H1 (cell line): ENCODE measurements around the gene ADRB1. TPM values are rescaled to one million over a fixed set of nuclear protein-coding genes. Genes with fewer than 3 reads are reported as not detected.

Source experiments
- CTCF ChIA-PET: fragments of 300-600 bp; sonication (Branson Sonifier 250); formaldehyde crosslinking; loops from one replicate; lab custom pipeline; 2021; ENCODE audit not compliant: partially characterized antibody; lab: Charles Lee
- POLR2A ChIA-PET: fragments of 300-600 bp; sonication (Branson Sonifier 250); formaldehyde crosslinking; loops from one replicate; lab custom pipeline; 2021; ENCODE audit warnings: inconsistent platforms; ENCODE audit not compliant: partially characterized antibody; lab: Charles Lee
- DNase-seq, 2 experiments: peaks; one replicate each; pipeline versions ENCODE4 v3.0.0 to v3.0.0-alpha.2; 2010 to 2022; ENCODE audit warnings: low spot score in 2 of 2, low read depth in 1 of 2, mixed read lengths in 1 of 2
- FAIRE-seq: peaks from 2 replicates; lab custom pipeline; 2011; peaks lifted over from hg19 to GRCh38; lab: Jason Lieb, UNC
- H2AFZ ChIP-seq: 2 replicates; pipeline ENCODE4 v1.8.1; 2012; ENCODE audit warnings: low read length, inconsistent platforms
- H2AK5ac ChIP-seq: 2 replicates; pipeline ENCODE4 v1.6.1; 2013; ENCODE audit warnings: low read depth, low read length
- H2BK120ac ChIP-seq: replicated peaks from 2 replicates; pipeline ENCODE3; 2013; ENCODE audit warnings: low read depth, low read length, inconsistent platforms
- H2BK12ac ChIP-seq: 2 replicates; pipeline ENCODE4 v1.6.1; 2013; ENCODE audit warnings: low read depth, low read length
- H2BK15ac ChIP-seq: 2 replicates; pipeline ENCODE4 v1.6.1; 2013; ENCODE audit warnings: low read length
- H2BK20ac ChIP-seq: 2 replicates; pipeline ENCODE4 v1.6.1; 2013; ENCODE audit warnings: low read length
- H2BK5ac ChIP-seq: 2 replicates; pipeline ENCODE4 v1.6.1; 2013; ENCODE audit warnings: low read depth, low read length
- H3K14ac ChIP-seq: 2 replicates; pipeline ENCODE4 v1.6.1; 2013; ENCODE audit warnings: inconsistent platforms; ENCODE audit not compliant: insufficient read length
- H3K18ac ChIP-seq: 2 replicates; pipeline ENCODE4 v1.6.1; 2013; ENCODE audit warnings: low read length; ENCODE audit errors: extremely low read depth
- H3K23ac ChIP-seq: 2 replicates; pipeline ENCODE4 v1.6.1; 2013; ENCODE audit warnings: inconsistent platforms; ENCODE audit not compliant: insufficient read length
- H3K23me2 ChIP-seq: 2 replicates; pipeline ENCODE4 v1.6.1; 2013; ENCODE audit warnings: low read depth, low read length
- H3K27ac ChIP-seq: 2 replicates; pipeline ENCODE4 v1.6.1; 2011; ENCODE audit warnings: low read depth, low read length, inconsistent platforms
- H3K27me3 ChIP-seq, 4 experiments: replicated peaks in 1 of 4; 1 replicate in 1 of 4; 2 replicates in 3 of 4; pipeline versions ENCODE4 v1.6.1 to v1.8.1; 2011 to 2013; ENCODE audit warnings: low read length in 3 of 4, mild to moderate bottlenecking in 3 of 4, inconsistent platforms in 2 of 4, mixed read lengths in 2 of 4, moderate library complexity in 1 of 4; ENCODE audit not compliant: control insufficient read depth in 3 of 4, insufficient read depth in 3 of 4; ENCODE audit errors: extremely low read depth in 1 of 4
- H3K36me3 ChIP-seq, 4 experiments: 2 replicates each; pipeline versions ENCODE4 v1.6.1 to v1.8.1; 2011 to 2013; ENCODE audit warnings: mild to moderate bottlenecking in 4 of 4, low read length in 3 of 4, moderate library complexity in 2 of 4, control low read depth in 1 of 4, inconsistent platforms in 1 of 4; ENCODE audit not compliant: insufficient read depth in 4 of 4, control insufficient read depth in 2 of 4
- H3K4ac ChIP-seq: replicated peaks from 2 replicates; pipeline ENCODE3; 2013; ENCODE audit warnings: low read length, low read depth, mixed read lengths, inconsistent platforms; ENCODE audit not compliant: insufficient read length
- H3K4me1 ChIP-seq, 4 experiments: replicated peaks in 1 of 4; 1 replicate in 1 of 4; 2 replicates in 3 of 4; pipeline versions ENCODE4 v1.6.1 to v1.8.1; 2011 to 2013; ENCODE audit warnings: low read length in 3 of 4, inconsistent platforms in 2 of 4, mixed read lengths in 1 of 4; ENCODE audit not compliant: insufficient read depth in 4 of 4, control insufficient read depth in 3 of 4
- H3K4me2 ChIP-seq, 2 experiments: 2 replicates each; pipeline versions ENCODE4 v1.6.1 to v1.8.1; 2011 to 2013; ENCODE audit warnings: low read depth in 2 of 2, low read length in 2 of 2, control low read depth in 1 of 2, inconsistent platforms in 1 of 2, mild to moderate bottlenecking in 1 of 2; ENCODE audit not compliant: insufficient read depth in 1 of 2
- H3K4me3 ChIP-seq, 4 experiments: fragments of 200-600, 300-600 bp in 1 of 4; sonication (generic), shearing (Covaris generic), sonication (Bioruptor Twin) in 1 of 4; 2 replicates each; pipeline versions ENCODE4 v1.5.1 to v1.8.1; 2011 to 2016; ENCODE audit warnings: low read length in 4 of 4, low read depth in 3 of 4, control low read depth in 2 of 4, inconsistent platforms in 2 of 4, mild to moderate bottlenecking in 2 of 4, mixed read lengths in 1 of 4, moderate library complexity in 1 of 4; ENCODE audit not compliant: insufficient read depth in 2 of 4; ENCODE audit errors: extremely low read depth in 1 of 4
- H3K56ac ChIP-seq: replicated peaks from 2 replicates; pipeline ENCODE3; 2013; ENCODE audit warnings: low read depth, mild to moderate bottlenecking, mixed read lengths, low read length, inconsistent platforms; ENCODE audit not compliant: insufficient read length
- H3K79me1 ChIP-seq: 2 replicates; pipeline ENCODE4 v1.6.1; 2013; ENCODE audit warnings: low read depth, low read length, control low read depth
- H3K79me2 ChIP-seq, 2 experiments: 2 replicates each; pipeline versions ENCODE4 v1.6.1 to v1.8.1; 2012 to 2013; ENCODE audit warnings: low read length in 2 of 2, mild to moderate bottlenecking in 2 of 2, inconsistent platforms in 1 of 2; ENCODE audit not compliant: insufficient read depth in 2 of 2, control insufficient read depth in 1 of 2
- H3K9ac ChIP-seq, 4 experiments: replicated peaks in 1 of 4; 1 replicate in 1 of 4; 2 replicates in 3 of 4; pipeline versions ENCODE4 v1.6.1 to v1.8.1; 2011 to 2013; ENCODE audit warnings: low read depth in 3 of 4, low read length in 3 of 4, control low read depth in 2 of 4, mild to moderate bottlenecking in 2 of 4, moderate library complexity in 2 of 4, inconsistent platforms in 1 of 4; ENCODE audit errors: extremely low read depth in 1 of 4
- H3K9me3 ChIP-seq, 2 experiments: 2 replicates each; pipeline versions ENCODE4 v1.6.1 to v1.8.1; 2012 to 2013; ENCODE audit warnings: mild to moderate bottlenecking in 2 of 2, moderate library complexity in 2 of 2, control low read depth in 1 of 2, inconsistent platforms in 1 of 2, low read depth in 1 of 2, low read length in 1 of 2, mixed read lengths in 1 of 2; ENCODE audit not compliant: insufficient read depth in 2 of 2
- H4K20me1 ChIP-seq, 2 experiments: replicated peaks in 1 of 2; 2 replicates each; pipeline versions ENCODE3 to v1.8.1; 2011 to 2013; ENCODE audit warnings: inconsistent platforms in 2 of 2, low read length in 2 of 2, mild to moderate bottlenecking in 1 of 2; ENCODE audit not compliant: insufficient read depth in 2 of 2, control insufficient read depth in 1 of 2
- H4K5ac ChIP-seq: 2 replicates; pipeline ENCODE4 v1.6.1; 2013; ENCODE audit warnings: low read length, low read depth, mixed read lengths, inconsistent platforms; ENCODE audit not compliant: insufficient read length
- H4K8ac ChIP-seq: 2 replicates; pipeline ENCODE4 v1.8.0; 2013; ENCODE audit warnings: mild to moderate bottlenecking, moderate library complexity, low read length, inconsistent platforms; ENCODE audit not compliant: insufficient read depth; ENCODE audit errors: extremely low read depth
- H4K91ac ChIP-seq: replicated peaks from 2 replicates; pipeline ENCODE3; 2013; ENCODE audit warnings: low read length, mixed read lengths, inconsistent platforms; ENCODE audit not compliant: insufficient read length
- PHF8 ChIP-seq: fragments of 200-600 bp; sonication (generic); conservative IDR thresholded peaks from 2 replicates; pipeline ENCODE4 v1.7.1; 2012; ENCODE audit warnings: low read depth, mild to moderate bottlenecking, inconsistent platforms, low read length, moderate library complexity
- WGBS, 2 experiments: shearing (Covaris generic) in 1 of 2; methylation state at CpG; one replicate each; pipeline versions ENCODE4 v1.1.6 to v1.1.7; 2013 to 2015; ENCODE audit warnings: low lambda C conversion rate in 2 of 2, mixed read lengths in 2 of 2, inconsistent platforms in 1 of 2, low coverage in 1 of 2, missing lambda C conversion rate in 1 of 2; ENCODE audit not compliant: insufficient replicate concordance in 2 of 2, insufficient coverage in 1 of 2, insufficient read length in 1 of 2; ENCODE audit errors: extremely low coverage in 1 of 2, missing lambda C conversion rate in 1 of 2; 5-methylcytosine and 5-hydroxymethylcytosine counted together
- polyA plus RNA-seq, 7 experiments: library from polyadenylated mRNA; depleted of rRNA in 3 of 7; stranded (reverse) in 5 of 7; unstranded in 2 of 7; fragments of >200 nt in 5 of 7; fragments of 200-250 nt in 2 of 7; gene quantifications; 1 replicate in 5 of 7; 2 replicates in 1 of 7; 4 replicates in 1 of 7; pipeline versions ENCODE4 v1.2.1 to v1.2.3, GENCODE V29; 2011 to 2013; ENCODE audit warnings: missing spikeins in 2 of 7, mixed read lengths in 2 of 7
- total RNA-seq: library from RNA; stranded (reverse); fragmentation: NEBNext Ultra II Directional; extraction: Animal tissue kit (Norgen Biotek cat#: 25700); gene quantifications from 2 replicates; pipeline ENCODE4 v1.2.1, GENCODE V29; 2021

The ADRB1 gene
- total and polyA plus RNA-seq, 2 of the 8 experiments (the other 6 are each of a cell fraction or from before 2014, with no cell fraction given), result 0.14 to 0.48 TPM

DNA sequence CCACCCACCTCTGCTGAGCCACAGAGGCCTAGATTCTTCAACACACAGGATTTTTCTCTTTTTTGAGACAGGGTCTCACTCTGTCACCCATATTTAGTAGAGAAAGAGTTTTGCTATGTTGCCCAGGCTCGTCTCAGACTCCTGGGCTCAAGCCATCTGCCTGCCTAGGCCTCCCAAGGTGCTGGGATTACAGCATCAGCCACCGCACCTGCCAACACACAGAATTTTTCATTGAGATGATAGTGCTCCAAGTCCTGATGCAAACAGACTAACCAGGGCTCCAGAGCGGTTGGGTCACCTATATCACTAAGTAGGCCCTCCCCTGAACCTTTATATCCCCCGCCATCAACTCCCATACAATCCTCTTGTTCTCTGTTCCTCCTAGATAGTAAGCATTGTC is 24.4 kb upstream of the ADRB1 start:
- POLR2A ChIA-PET, result no interaction called here
- CTCF ChIA-PET, result interaction anchor here (1.1 to 1.6 kb wide), 2 partner anchors 13 to 17 kb away, joined by 3 to 5 read pairs; no protein-coding TSS in a partner anchor
- Histone ChIP-seq H3K14ac (no peak overlapping the region), H3K9ac (no peak overlapping the region), H3K23me2 (no peaks in the 10 kb centered on the region), H2AK5ac (no peak overlapping the region), H3K4me3 (no peak overlapping the region), H3K23ac (no peak overlapping the region), H3K27me3 (no peaks in the 10 kb centered on the region), H3K4me2 (no peak overlapping the region), H4K20me1 (no peaks in the 10 kb centered on the region), H4K8ac (no peak overlapping the region), H3K9me3 (peaks cover 0 to 5% of the 10 kb centered on the region in 2 experiments; a peak in 2 of 4 replicates), H2BK5ac (no peak overlapping the region), H3K4ac (no peak overlapping the region), H3K79me2 (no peaks in the 10 kb centered on the region), H3K56ac (no peak overlapping the region), H3K79me1 (no peaks in the 10 kb centered on the region), H2AFZ (no peak overlapping the region), H3K4me1 (no peaks in the 10 kb centered on the region), H3K36me3 (no peaks in the 10 kb centered on the region), H2BK120ac (no peak overlapping the region), H2BK15ac (no peak overlapping the region), H4K91ac (no peak overlapping the region), H2BK20ac (no peak overlapping the region), H2BK12ac (no peak overlapping the region), H3K27ac (no peak overlapping the region), H4K5ac (no peak overlapping the region), H3K18ac (no peak overlapping the region)
- DNase-seq (no peak), FAIRE-seq (no peak)
- no peak for TF ChIP-seq PHF8
- 90% methylated on average over 4 of the region's 4 CpGs; no CpG with 5 or more reads in 1 of the 2 experiments for WGBS, 2 experiments
